Panc1 (cell line): ENCODE measurements around the gene GNAT1. TPM values are rescaled to one million over a fixed set of nuclear protein-coding genes. Genes with fewer than 3 reads are reported as not detected.

Source experiments
- ATAC-seq: fragments of 200-7000 bp; cut with Tn5 transposase; 2 replicates; pipeline ENCODE4 v1.9.1; 2020; ENCODE audit warnings: mild to moderate bottlenecking, moderate library complexity
- BruUV-seq: library from RNA; stranded (reverse); fragments of 400-500 nt; replicated peaks from 2 replicates; lab custom pipeline; 2021; lab: Mats Ljungman, UMichigan
- CTCF ChIA-PET: fragments of 300-600 bp; sonication (Branson Sonifier 250); formaldehyde crosslinking; loops from one replicate; lab custom pipeline; 2022; ENCODE audit warnings: antibody characterized with exemption; lab: Charles Lee
- POLR2A ChIA-PET: fragments of 300-600 bp; sonication (Branson Sonifier 250); formaldehyde crosslinking; loops from one replicate; lab custom pipeline; 2022; ENCODE audit warnings: antibody characterized with exemption; lab: Charles Lee
- DNase-seq: peaks from one replicate; pipeline ENCODE4 v3.0.0-alpha.2; 2010; ENCODE audit warnings: low read depth, low spot score
- H3K27ac ChIP-seq: 2 replicates; pipeline ENCODE4 v1.5.1; 2011; ENCODE audit warnings: mild to moderate bottlenecking, low read length, inconsistent platforms
- H3K27me3 ChIP-seq: fragments of 200-500 bp; sonication (Bioruptor generic); 2 replicates; pipeline ENCODE4 v1.6.0; 2014; ENCODE audit warnings: low read length, inconsistent platforms; ENCODE audit not compliant: control insufficient read depth, insufficient read depth
- H3K36me3 ChIP-seq: fragments of 200-500 bp; sonication (Bioruptor generic); 2 replicates; pipeline ENCODE4 v1.5.1; 2014; ENCODE audit warnings: inconsistent platforms, mild to moderate bottlenecking, low read length, moderate library complexity; ENCODE audit not compliant: control insufficient read depth, insufficient read depth
- H3K4me1 ChIP-seq: 2 replicates; pipeline ENCODE4 v1.5.1; 2011; ENCODE audit warnings: inconsistent platforms, mild to moderate bottlenecking, low read length, moderate library complexity; ENCODE audit not compliant: control insufficient read depth, insufficient read depth
- H3K4me3 ChIP-seq, 2 experiments: 2 replicates each; pipeline ENCODE4 v1.5.1; 2011 to 2012; ENCODE audit warnings: low read depth in 2 of 2, low read length in 2 of 2, mild to moderate bottlenecking in 2 of 2, inconsistent platforms in 1 of 2, moderate library complexity in 1 of 2
- H3K9me3 ChIP-seq: fragments of 200-500 bp; sonication (Bioruptor generic); 2 replicates; pipeline ENCODE4 v1.5.1; 2014; ENCODE audit warnings: low read depth, mild to moderate bottlenecking, inconsistent platforms, low read length, moderate library complexity; ENCODE audit not compliant: control insufficient read depth, insufficient read depth
- POLR2AphosphoS5 ChIP-seq: IDR thresholded peaks from 2 replicates; pipeline ENCODE4 v1.6.1; 2012; ENCODE audit warnings: mild to moderate bottlenecking, low read depth, low read length, moderate library complexity
- SIN3A ChIP-seq: IDR thresholded peaks from 2 replicates; pipeline ENCODE4 v1.6.1; 2012; ENCODE audit warnings: low read depth, mild to moderate bottlenecking, low read length, moderate library complexity, borderline replicate concordance; ENCODE audit not compliant: insufficient read depth
- TCF7L2 ChIP-seq: IDR thresholded peaks from 2 replicates; pipeline ENCODE4 v1.6.1; 2011; ENCODE audit warnings: mild to moderate bottlenecking, low read depth, low read length, inconsistent platforms
- in situ Hi-C: cut with HindIII; loops from 2 replicates; pipeline ENCODE4 v1.10.0; 2016; ENCODE audit warnings: low sequenced_read_pairs, low pct_unique_long_range_greater_than_20kb
- intact Hi-C: fragments of 100-400 bp; cut with micrococcal nuclease; formaldehyde crosslinking; loops from one replicate; pipeline ENCODE4 v1.10.0; 2022; ENCODE audit not compliant: unreplicated experiment
- total RNA-seq: library from RNA; stranded (reverse); gene quantifications from one replicate; pipeline ENCODE4 v1.2.1, GENCODE V29; 2021; ENCODE audit not compliant: unreplicated experiment
- TF ChIP-seq, protein P1 (sequence below): fragments of 450-650 bp; IDR thresholded peaks from 2 replicates; pipeline ENCODE4 v1.5.1; 2017; ENCODE audit warnings: mild to moderate bottlenecking
- TF ChIP-seq, protein P2 (sequence below), 2 experiments: IDR thresholded peaks; 2 replicates each; pipeline ENCODE4 v1.6.1; 2011 to 2012; ENCODE audit warnings: low read depth in 2 of 2, control low read depth in 1 of 2, low read length in 1 of 2, mild to moderate bottlenecking in 1 of 2, moderate library complexity in 1 of 2; ENCODE audit not compliant: insufficient read depth in 1 of 2

GNAT1 gene
- total RNA-seq, 1 experiment from 2014 or later, result not detected

DNA sequence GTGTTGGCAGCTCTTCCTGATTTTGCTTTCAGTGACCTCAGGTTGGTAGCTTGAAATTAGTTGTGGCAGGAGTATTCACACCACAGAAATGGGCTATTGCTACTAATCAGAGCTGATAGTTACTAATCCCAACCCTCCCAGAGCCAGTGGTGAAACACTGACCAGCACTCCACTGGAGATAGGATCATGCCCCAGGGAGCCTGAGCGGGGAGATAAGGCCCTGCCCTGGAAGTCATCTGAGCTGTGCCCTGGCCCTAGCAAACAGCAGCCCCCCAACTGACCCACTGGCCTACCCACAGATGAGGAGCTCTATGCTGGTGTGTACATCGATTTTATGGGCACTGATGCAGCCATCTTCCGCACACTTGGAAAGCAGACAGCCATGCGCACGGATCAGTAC lies 9.4 kb upstream of the GNAT1 start:
- no peak for DNase-seq
- H3K9me3 ChIP-seq, result no peaks in the 10 kb centered on the region
- no peak overlapping the region for H3K4me3 ChIP-seq
- ATAC-seq, result no peak
- POLR2A ChIA-PET, result no interaction called here
- TSS peak; percentile 36 for BruUV-seq
- no peak overlapping the region for H3K27ac ChIP-seq
- intact Hi-C loops (no loop called here), in situ Hi-C loops (no loop called here)
- CTCF ChIA-PET, result interaction anchor here (0.6 kb wide), 1 partner anchor 41 kb away, joined by 7 read pairs; no protein-coding TSS in a partner anchor
- no peaks in the 10 kb centered on the region for H3K27me3 ChIP-seq
- TF ChIP-seq, protein P1, sequence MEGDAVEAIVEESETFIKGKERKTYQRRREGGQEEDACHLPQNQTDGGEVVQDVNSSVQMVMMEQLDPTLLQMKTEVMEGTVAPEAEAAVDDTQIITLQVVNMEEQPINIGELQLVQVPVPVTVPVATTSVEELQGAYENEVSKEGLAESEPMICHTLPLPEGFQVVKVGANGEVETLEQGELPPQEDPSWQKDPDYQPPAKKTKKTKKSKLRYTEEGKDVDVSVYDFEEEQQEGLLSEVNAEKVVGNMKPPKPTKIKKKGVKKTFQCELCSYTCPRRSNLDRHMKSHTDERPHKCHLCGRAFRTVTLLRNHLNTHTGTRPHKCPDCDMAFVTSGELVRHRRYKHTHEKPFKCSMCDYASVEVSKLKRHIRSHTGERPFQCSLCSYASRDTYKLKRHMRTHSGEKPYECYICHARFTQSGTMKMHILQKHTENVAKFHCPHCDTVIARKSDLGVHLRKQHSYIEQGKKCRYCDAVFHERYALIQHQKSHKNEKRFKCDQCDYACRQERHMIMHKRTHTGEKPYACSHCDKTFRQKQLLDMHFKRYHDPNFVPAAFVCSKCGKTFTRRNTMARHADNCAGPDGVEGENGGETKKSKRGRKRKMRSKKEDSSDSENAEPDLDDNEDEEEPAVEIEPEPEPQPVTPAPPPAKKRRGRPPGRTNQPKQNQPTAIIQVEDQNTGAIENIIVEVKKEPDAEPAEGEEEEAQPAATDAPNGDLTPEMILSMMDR, result no peak
- TF ChIP-seq, protein P2, sequence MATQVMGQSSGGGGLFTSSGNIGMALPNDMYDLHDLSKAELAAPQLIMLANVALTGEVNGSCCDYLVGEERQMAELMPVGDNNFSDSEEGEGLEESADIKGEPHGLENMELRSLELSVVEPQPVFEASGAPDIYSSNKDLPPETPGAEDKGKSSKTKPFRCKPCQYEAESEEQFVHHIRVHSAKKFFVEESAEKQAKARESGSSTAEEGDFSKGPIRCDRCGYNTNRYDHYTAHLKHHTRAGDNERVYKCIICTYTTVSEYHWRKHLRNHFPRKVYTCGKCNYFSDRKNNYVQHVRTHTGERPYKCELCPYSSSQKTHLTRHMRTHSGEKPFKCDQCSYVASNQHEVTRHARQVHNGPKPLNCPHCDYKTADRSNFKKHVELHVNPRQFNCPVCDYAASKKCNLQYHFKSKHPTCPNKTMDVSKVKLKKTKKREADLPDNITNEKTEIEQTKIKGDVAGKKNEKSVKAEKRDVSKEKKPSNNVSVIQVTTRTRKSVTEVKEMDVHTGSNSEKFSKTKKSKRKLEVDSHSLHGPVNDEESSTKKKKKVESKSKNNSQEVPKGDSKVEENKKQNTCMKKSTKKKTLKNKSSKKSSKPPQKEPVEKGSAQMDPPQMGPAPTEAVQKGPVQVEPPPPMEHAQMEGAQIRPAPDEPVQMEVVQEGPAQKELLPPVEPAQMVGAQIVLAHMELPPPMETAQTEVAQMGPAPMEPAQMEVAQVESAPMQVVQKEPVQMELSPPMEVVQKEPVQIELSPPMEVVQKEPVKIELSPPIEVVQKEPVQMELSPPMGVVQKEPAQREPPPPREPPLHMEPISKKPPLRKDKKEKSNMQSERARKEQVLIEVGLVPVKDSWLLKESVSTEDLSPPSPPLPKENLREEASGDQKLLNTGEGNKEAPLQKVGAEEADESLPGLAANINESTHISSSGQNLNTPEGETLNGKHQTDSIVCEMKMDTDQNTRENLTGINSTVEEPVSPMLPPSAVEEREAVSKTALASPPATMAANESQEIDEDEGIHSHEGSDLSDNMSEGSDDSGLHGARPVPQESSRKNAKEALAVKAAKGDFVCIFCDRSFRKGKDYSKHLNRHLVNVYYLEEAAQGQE (IDR thresholded peaks at IDR 0.05; ENCODE audit: insufficient read depth in 1 of 2, low read depth in 2 of 2, low read length in 1 of 2), result no peak
- no peak for TF ChIP-seq TCF7L2
- no peak for TF ChIP-seq POLR2AphosphoS5
- TF ChIP-seq SIN3A, result no peak
- no peaks in the 10 kb centered on the region; the same call in 1 of the 2 replicates for H3K36me3 ChIP-seq
- peaks cover 10% of the 10 kb centered on the region for H3K4me1 ChIP-seq

DNA sequence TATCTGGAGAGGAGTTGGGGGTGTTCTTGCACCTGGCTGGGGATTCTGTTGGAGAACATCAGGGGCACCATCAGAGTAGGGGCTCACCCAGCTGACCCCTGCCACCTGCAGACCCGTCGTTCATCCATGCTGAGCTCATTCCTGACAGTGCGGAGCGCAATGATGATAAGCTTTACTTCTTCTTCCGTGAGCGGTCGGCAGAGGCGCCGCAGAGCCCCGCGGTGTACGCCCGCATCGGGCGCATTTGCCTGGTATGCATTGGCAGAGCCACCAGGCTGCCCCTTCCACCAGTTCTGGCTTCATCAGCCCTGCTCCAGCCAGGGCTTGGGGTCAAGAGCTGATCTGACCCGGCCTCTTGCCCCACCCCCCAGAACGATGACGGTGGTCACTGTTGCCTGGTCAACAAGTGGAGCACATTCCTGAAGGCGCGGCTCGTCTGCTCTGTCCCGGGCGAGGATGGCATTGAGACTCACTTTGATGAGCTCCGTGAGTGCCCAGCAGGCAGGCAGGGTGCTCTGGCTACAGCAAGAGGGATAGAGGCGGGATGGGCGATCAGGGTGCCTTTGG lies 8.8 kb upstream of the GNAT1 start:
- BruUV-seq, result no TSS peak
- ChIA-PET CTCF (no interaction called here), POLR2A (no interaction called here)
- in situ Hi-C loops (no loop called here), intact Hi-C loops (no loop called here)
- Histone ChIP-seq H3K27me3 (no peaks in the 10 kb centered on the region), H3K27ac (no peak overlapping the region), H3K4me3 (no peak overlapping the region), H3K36me3 (no peaks in the 10 kb centered on the region; the same call in 1 of the 2 replicates), H3K9me3 (no peaks in the 10 kb centered on the region), H3K4me1 (peaks cover 5% of the 10 kb centered on the region)
- no peak for ATAC-seq
- DNase-seq, result no peak
- TF ChIP-seq, protein P2 (IDR thresholded peaks at IDR 0.05; ENCODE audit: insufficient read depth in 1 of 2, low read depth in 2 of 2, low read length in 1 of 2), result no peak
- TF ChIP-seq SIN3A (no peak), TCF7L2 (no peak), POLR2AphosphoS5 (no peak)
- TF ChIP-seq, protein P1, result no peak
